Thyroid gland (tissue), 4 donors: ENCODE measurements around the gene XPO1.

Experiments used
- POLR2A ChIP-seq, 2 donors: fragments of 450-650 bp; IDR thresholded peaks; one replicate each; pipeline ENCODE4 v1.6.1; 2017; ENCODE audit warnings: antibody characterized with exemption in 2 of 2, mild to moderate bottlenecking in 2 of 2, moderate library complexity in 1 of 2
- TF ChIP-seq, protein P1 (sequence below), 6 experiments: fragments of 200-600 bp in 3 of 6; fragments of 450-650 bp in 3 of 6; sonication (generic) in 3 of 6; IDR thresholded peaks; one replicate each; pipeline ENCODE4 v1.5.1; 2016 to 2019; ENCODE audit warnings: antibody characterized with exemption in 6 of 6, mild to moderate bottlenecking in 2 of 6, inconsistent platforms in 1 of 6, moderate library complexity in 1 of 6

DNA sequence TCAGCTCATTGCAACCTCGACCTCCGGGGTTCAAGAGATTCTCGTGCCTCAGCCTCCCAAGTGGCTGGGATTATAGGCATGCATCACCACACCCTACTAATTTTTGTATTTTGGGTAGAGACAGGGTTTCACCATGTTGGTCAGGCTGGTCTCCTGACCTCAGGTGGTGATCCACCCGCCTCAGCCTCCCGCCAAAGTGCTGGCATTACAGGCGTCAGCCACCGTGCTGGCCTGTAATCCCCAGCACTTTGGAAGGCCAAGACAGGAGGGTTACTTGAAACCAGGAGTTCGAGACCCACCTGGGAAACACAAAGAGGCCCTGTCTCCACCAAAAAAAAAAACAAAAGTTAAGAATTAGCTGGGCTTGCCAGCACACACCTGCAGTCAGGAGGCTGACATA, 85.8 kb downstream of the XPO1 start:
- TF ChIP-seq, protein P1, sequence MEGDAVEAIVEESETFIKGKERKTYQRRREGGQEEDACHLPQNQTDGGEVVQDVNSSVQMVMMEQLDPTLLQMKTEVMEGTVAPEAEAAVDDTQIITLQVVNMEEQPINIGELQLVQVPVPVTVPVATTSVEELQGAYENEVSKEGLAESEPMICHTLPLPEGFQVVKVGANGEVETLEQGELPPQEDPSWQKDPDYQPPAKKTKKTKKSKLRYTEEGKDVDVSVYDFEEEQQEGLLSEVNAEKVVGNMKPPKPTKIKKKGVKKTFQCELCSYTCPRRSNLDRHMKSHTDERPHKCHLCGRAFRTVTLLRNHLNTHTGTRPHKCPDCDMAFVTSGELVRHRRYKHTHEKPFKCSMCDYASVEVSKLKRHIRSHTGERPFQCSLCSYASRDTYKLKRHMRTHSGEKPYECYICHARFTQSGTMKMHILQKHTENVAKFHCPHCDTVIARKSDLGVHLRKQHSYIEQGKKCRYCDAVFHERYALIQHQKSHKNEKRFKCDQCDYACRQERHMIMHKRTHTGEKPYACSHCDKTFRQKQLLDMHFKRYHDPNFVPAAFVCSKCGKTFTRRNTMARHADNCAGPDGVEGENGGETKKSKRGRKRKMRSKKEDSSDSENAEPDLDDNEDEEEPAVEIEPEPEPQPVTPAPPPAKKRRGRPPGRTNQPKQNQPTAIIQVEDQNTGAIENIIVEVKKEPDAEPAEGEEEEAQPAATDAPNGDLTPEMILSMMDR (IDR thresholded peaks at IDR 0.05) = no peak
- no peak for TF ChIP-seq POLR2A (IDR thresholded peaks at IDR 0.05)
